SK-N-SH treated with all-trans-retinoic acid at 6 μM for 48 hours (cell line): Measurements from ENCODE around the gene OR56A4.

ENCODE experiments used
- ATAC-seq: fragments of 200-7000 bp; cut with Tn5 transposase; 3 replicates; pipeline ENCODE4 v1.9.1; 2020; ENCODE audit warnings: mild to moderate bottlenecking, moderate library complexity
- ARNTL ChIP-seq: fragments of 450-650 bp; formaldehyde crosslinking; IDR thresholded peaks from 2 replicates; pipeline ENCODE4 v1.5.0; 2020; ENCODE audit warnings: low read depth, mild to moderate bottlenecking, moderate library complexity, borderline replicate concordance
- BACH2 ChIP-seq: fragments of 250-450 bp; sonication (Bioruptor Pico); IDR thresholded peaks from 2 replicates; pipeline ENCODE4 v1.9.0; 2021; ENCODE audit warnings: mild to moderate bottlenecking, borderline replicate concordance
- CSDC2 ChIP-seq: fragments of 250-450 bp; sonication (Bioruptor Pico); IDR thresholded peaks from 2 replicates; pipeline ENCODE4 v1.5.0; 2020; ENCODE audit warnings: mild to moderate bottlenecking, moderate library complexity
- CSRNP3 ChIP-seq: fragments of 250-450 bp; sonication (Bioruptor Pico); IDR thresholded peaks from 2 replicates; pipeline ENCODE4 v1.5.1; 2021; ENCODE audit warnings: mild to moderate bottlenecking, moderate library complexity
- ESRRG ChIP-seq: fragments of 250-450 bp; sonication (Bioruptor Pico); IDR thresholded peaks from 2 replicates; pipeline ENCODE4 v1.6.1; 2021; ENCODE audit warnings: mild to moderate bottlenecking
- GLIS3 ChIP-seq: fragments of 250-450 bp; sonication (Bioruptor Pico); IDR thresholded peaks from 2 replicates; pipeline ENCODE4 v1.5.0; 2020; ENCODE audit warnings: mild to moderate bottlenecking, moderate library complexity
- ISL1 ChIP-seq: fragments of 250-450 bp; sonication (Bioruptor Pico); IDR thresholded peaks from 2 replicates; pipeline ENCODE4 v2.1.2; 2022; ENCODE audit warnings: mild to moderate bottlenecking, moderate library complexity
- OSR1 ChIP-seq: fragments of 250-450 bp; sonication (Bioruptor Pico); IDR thresholded peaks from 2 replicates; pipeline ENCODE4 v1.8.0; 2022; ENCODE audit warnings: moderate library complexity, mild to moderate bottlenecking, inconsistent platforms
- POU6F1 ChIP-seq: fragments of 250-450 bp; sonication (Bioruptor Pico); IDR thresholded peaks from 2 replicates; pipeline ENCODE4 v1.8.0; 2021; ENCODE audit warnings: low read depth, mild to moderate bottlenecking, moderate library complexity, borderline replicate concordance
- PPARA ChIP-seq: fragments of 250-450 bp; sonication (Bioruptor Pico); IDR thresholded peaks from 2 replicates; pipeline ENCODE4 v1.5.0; 2020; ENCODE audit warnings: mild to moderate bottlenecking, borderline replicate concordance
- RARB ChIP-seq: fragments of 250-450 bp; sonication (Bioruptor Pico); IDR thresholded peaks from 2 replicates; pipeline ENCODE4 v1.8.0; 2021; ENCODE audit warnings: mild to moderate bottlenecking, moderate library complexity
- SNAI2 ChIP-seq: fragments of 250-450 bp; sonication (Bioruptor Pico); IDR thresholded peaks from 2 replicates; pipeline ENCODE4 v1.5.0; 2020; ENCODE audit warnings: mild to moderate bottlenecking, moderate library complexity
- TCF4 ChIP-seq: fragments of 250-450 bp; sonication (Bioruptor Pico); IDR thresholded peaks from 2 replicates; pipeline ENCODE4 v1.8.0; 2021; ENCODE audit warnings: mild to moderate bottlenecking, moderate library complexity, borderline replicate concordance
- TOX ChIP-seq: fragments of 250-450 bp; sonication (Bioruptor Pico); IDR thresholded peaks from 2 replicates; pipeline ENCODE4 v1.8.0; 2021; ENCODE audit warnings: mild to moderate bottlenecking, moderate library complexity, borderline replicate concordance
- TSHZ2 ChIP-seq: fragments of 250-450 bp; sonication (Bioruptor Pico); IDR thresholded peaks from 2 replicates; pipeline ENCODE4 v1.5.0; 2020; ENCODE audit warnings: mild to moderate bottlenecking, moderate library complexity
- ZC3H10 ChIP-seq: fragments of 250-450 bp; sonication (Bioruptor Pico); IDR thresholded peaks from 2 replicates; pipeline ENCODE4 v1.5.1; 2021; ENCODE audit warnings: mild to moderate bottlenecking, moderate library complexity
- ZFP3 ChIP-seq: fragments of 250-450 bp; sonication (Bioruptor Pico); IDR thresholded peaks from 2 replicates; pipeline ENCODE4 v1.5.0; 2020; ENCODE audit warnings: mild to moderate bottlenecking, moderate library complexity
- ZFP30 ChIP-seq: fragments of 450-650 bp; formaldehyde crosslinking; IDR thresholded peaks from 2 replicates; pipeline ENCODE4 v1.5.0; 2022; ENCODE audit warnings: mild to moderate bottlenecking, moderate library complexity
- ZNF565 ChIP-seq: fragments of 450-650 bp; formaldehyde crosslinking; conservative IDR thresholded peaks from 2 replicates; pipeline ENCODE4 v1.5.0; 2020; ENCODE audit warnings: low read depth, mild to moderate bottlenecking, moderate library complexity
- ZNF70 ChIP-seq: fragments of 450-650 bp; formaldehyde crosslinking; IDR thresholded peaks from 2 replicates; pipeline ENCODE4 v1.5.0; 2020; ENCODE audit warnings: mild to moderate bottlenecking, moderate library complexity
- ZNF8 ChIP-seq: fragments of 450-650 bp; formaldehyde crosslinking; IDR thresholded peaks from 2 replicates; pipeline ENCODE4 v1.5.0; 2020; ENCODE audit warnings: mild to moderate bottlenecking, moderate library complexity
- TF ChIP-seq, protein P1 (sequence below): fragments of 250-450 bp; sonication (Bioruptor Pico); IDR thresholded peaks from 2 replicates; pipeline ENCODE4 v1.5.1; 2020; ENCODE audit warnings: low read depth, mild to moderate bottlenecking, moderate library complexity

Gene OR56A4

GRCh38 chr11:6012035-6012668, 5.4 kb upstream of the OR56A4 start:
- ATAC-seq, result no peak

GRCh38 chr11:6006395-6006794, 351 bp downstream of the OR56A4 start:
- no peak for ATAC-seq
- no peak for TF ChIP-seq ESRRG (CRISPR knock-in tag)
- no peak for TF ChIP-seq ZNF8 (CRISPR knock-in tag)
- no peak for TF ChIP-seq PPARA (CRISPR knock-in tag)
- no peak for TF ChIP-seq TCF4 (CRISPR knock-in tag)
- no peak for TF ChIP-seq BACH2 (CRISPR knock-in tag)
- no peak for TF ChIP-seq GLIS3
- no peak for TF ChIP-seq ZNF565 (CRISPR knock-in tag)
- no peak for TF ChIP-seq CSDC2 (CRISPR knock-in tag)
- TF ChIP-seq RARB, result no peak
- no peak for TF ChIP-seq TSHZ2 (CRISPR knock-in tag)
- no peak for TF ChIP-seq ARNTL (CRISPR knock-in tag)
- TF ChIP-seq OSR1, result no peak

More at GRCh38 chr11:6012035-6012668, 5.4 kb upstream of the OR56A4 start:
- TF ChIP-seq BACH2 (CRISPR knock-in tag) (no peak), ZFP3 (no peak), ARNTL (CRISPR knock-in tag) (no peak), SNAI2 (CRISPR knock-in tag) (no peak)

GRCh38 chr11:6002202-6002699, 4.5 kb downstream of the OR56A4 start:
- ATAC-seq, result no peak
- TF ChIP-seq, protein P1, sequence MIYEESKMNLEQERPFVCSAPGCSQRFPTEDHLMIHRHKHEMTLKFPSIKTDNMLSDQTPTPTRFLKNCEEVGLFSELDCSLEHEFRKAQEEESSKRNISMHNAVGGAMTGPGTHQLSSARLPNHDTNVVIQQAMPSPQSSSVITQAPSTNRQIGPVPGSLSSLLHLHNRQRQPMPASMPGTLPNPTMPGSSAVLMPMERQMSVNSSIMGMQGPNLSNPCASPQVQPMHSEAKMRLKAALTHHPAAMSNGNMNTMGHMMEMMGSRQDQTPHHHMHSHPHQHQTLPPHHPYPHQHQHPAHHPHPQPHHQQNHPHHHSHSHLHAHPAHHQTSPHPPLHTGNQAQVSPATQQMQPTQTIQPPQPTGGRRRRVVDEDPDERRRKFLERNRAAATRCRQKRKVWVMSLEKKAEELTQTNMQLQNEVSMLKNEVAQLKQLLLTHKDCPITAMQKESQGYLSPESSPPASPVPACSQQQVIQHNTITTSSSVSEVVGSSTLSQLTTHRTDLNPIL, result no peak
- no peak for TF ChIP-seq OSR1
- TF ChIP-seq, all 23 proteins: peak for 0

DNA sequence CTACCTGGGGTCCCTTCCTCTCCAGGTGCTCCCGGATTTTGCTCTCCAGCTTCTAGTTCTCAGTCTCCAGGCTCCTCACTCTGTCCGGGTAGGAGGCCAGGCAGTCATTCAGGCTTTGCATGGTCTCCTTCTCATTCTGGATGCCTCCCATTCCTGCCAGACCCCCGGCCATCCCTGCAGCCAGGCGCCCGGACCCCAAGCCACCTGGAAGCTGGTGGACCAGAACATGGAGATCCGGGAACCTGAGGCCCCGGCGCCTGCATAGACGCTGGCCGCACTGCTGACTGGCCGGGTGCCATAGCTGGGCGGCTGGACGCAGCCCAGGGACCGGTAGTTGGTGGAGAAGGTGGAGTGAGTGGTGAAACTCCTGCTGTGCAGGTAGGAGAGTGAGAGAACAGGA, 12.0 kb downstream of the OR56A4 start:
- ATAC-seq, result no peak
- no peak for TF ChIP-seq PPARA (CRISPR knock-in tag)
- TF ChIP-seq TOX, result no peak
- TF ChIP-seq ZFP3, result no peak
- TF ChIP-seq ZNF565 (CRISPR knock-in tag), result no peak
- TF ChIP-seq, protein P1, result no peak
- TF ChIP-seq TCF4 (CRISPR knock-in tag), result no peak
- no peak for TF ChIP-seq CSDC2 (CRISPR knock-in tag)
- no peak for TF ChIP-seq SNAI2 (CRISPR knock-in tag)
- TF ChIP-seq TSHZ2 (CRISPR knock-in tag), result no peak
- TF ChIP-seq ZNF70 (CRISPR knock-in tag), result no peak
- no peak for TF ChIP-seq RARB
- TF ChIP-seq ISL1, result no peak
- no peak for TF ChIP-seq ZC3H10 (CRISPR knock-in tag)
- TF ChIP-seq CSRNP3 (CRISPR knock-in tag), result no peak
- no peak for TF ChIP-seq GLIS3
- TF ChIP-seq ZFP30 (CRISPR knock-in tag), result no peak
- TF ChIP-seq POU6F1 (CRISPR knock-in tag), result no peak
